PFSK-1 (cell line): ENCODE results near the gene NME7.

ENCODE experiments used
- FOXP2 ChIP-seq: optimal IDR thresholded peaks from 2 replicates; pipeline ENCODE3; 2011; ENCODE audit warnings: borderline replicate concordance, control low read depth, inconsistent platforms; ENCODE audit not compliant: insufficient read depth; ENCODE audit errors: extremely low read length, extremely low read depth
- POLR2AphosphoS5 ChIP-seq: IDR thresholded peaks from 2 replicates; pipeline ENCODE4 v1.6.1; 2012; ENCODE audit warnings: low read depth, mild to moderate bottlenecking, control low read depth, low read length, moderate library complexity
- REST ChIP-seq, 2 experiments: IDR thresholded peaks; 2 replicates each; pipeline versions ENCODE4 v1.6.1 to v1.8.0; 2011 to 2012; ENCODE audit warnings: low read depth in 2 of 2, low read length in 2 of 2, control low read depth in 1 of 2, inconsistent platforms in 1 of 2, mild to moderate bottlenecking in 1 of 2, moderate library complexity in 1 of 2; ENCODE audit not compliant: insufficient read depth in 1 of 2
- SIN3A ChIP-seq: IDR thresholded peaks from 2 replicates; pipeline ENCODE4 v1.6.1; 2012; ENCODE audit warnings: mild to moderate bottlenecking, low read length, moderate library complexity, borderline replicate concordance; ENCODE audit not compliant: insufficient read depth
- TAF1 ChIP-seq: IDR thresholded peaks from 2 replicates; pipeline ENCODE4 v1.6.1; 2012; ENCODE audit warnings: low read length, control low read depth, borderline replicate concordance; ENCODE audit not compliant: insufficient read depth

Gene NME7

GRCh38 chr1:169367096-169367685 lies 406 bp downstream of the NME7 start:
- TF ChIP-seq REST (IDR thresholded peaks at IDR 0.05; ENCODE audit: insufficient read depth in 1 of 2, low read depth in 2 of 2, low read length in 2 of 2) (no peak), TAF1 (no peak), FOXP2 (no peak), SIN3A (no peak), POLR2AphosphoS5 (no peak)

GRCh38 chr1:169364948-169365347 lies 2.6 kb downstream of the NME7 start:
- TF ChIP-seq SIN3A = no peak
- no peak for TF ChIP-seq REST (IDR thresholded peaks at IDR 0.05; ENCODE audit: insufficient read depth in 1 of 2, low read depth in 2 of 2, low read length in 2 of 2)
- TF ChIP-seq POLR2AphosphoS5 = no peak
- no peak for TF ChIP-seq TAF1
- no peak for TF ChIP-seq FOXP2

GRCh38 chr1:169363046-169363730 lies 4.4 kb downstream of the NME7 start:
- TF ChIP-seq REST (IDR thresholded peaks at IDR 0.05; ENCODE audit: insufficient read depth in 1 of 2, low read depth in 2 of 2, low read length in 2 of 2) (no peak), SIN3A (no peak), FOXP2 (no peak), POLR2AphosphoS5 (no peak), TAF1 (no peak)

- TF ChIP-seq TAF1 (no peak), FOXP2 (no peak), SIN3A (no peak), REST (IDR thresholded peaks at IDR 0.05; ENCODE audit: insufficient read depth in 1 of 2, low read depth in 2 of 2, low read length in 2 of 2) (no peak), POLR2AphosphoS5 (no peak)
These were observed 6.3 kb downstream of the NME7 start for GRCh38 chr1:169361281-169361680.
